Measurements from ENCODE around the gene PSMC6. TPM values are rescaled to one million over a fixed set of nuclear protein-coding genes. Genes with fewer than 3 reads are reported as not detected.

Gene PSMC6
- total RNA-seq, 1 donor from 2014 or later, result 61.5 TPM

- intact Hi-C loops (cut with DNase I), result no loop called here
- peaks cover 71% of the 10 kb centered on the region for H3K36me3 ChIP-seq
- H3K4me1 ChIP-seq, result no peaks in the 10 kb centered on the region
- H3K9me3 ChIP-seq, result no peaks in the 10 kb centered on the region
- ATAC-seq (no peak), DNase-seq (no peak)
- no peaks in the 10 kb centered on the region for H3K27me3 ChIP-seq
- TF ChIP-seq, protein P1, sequence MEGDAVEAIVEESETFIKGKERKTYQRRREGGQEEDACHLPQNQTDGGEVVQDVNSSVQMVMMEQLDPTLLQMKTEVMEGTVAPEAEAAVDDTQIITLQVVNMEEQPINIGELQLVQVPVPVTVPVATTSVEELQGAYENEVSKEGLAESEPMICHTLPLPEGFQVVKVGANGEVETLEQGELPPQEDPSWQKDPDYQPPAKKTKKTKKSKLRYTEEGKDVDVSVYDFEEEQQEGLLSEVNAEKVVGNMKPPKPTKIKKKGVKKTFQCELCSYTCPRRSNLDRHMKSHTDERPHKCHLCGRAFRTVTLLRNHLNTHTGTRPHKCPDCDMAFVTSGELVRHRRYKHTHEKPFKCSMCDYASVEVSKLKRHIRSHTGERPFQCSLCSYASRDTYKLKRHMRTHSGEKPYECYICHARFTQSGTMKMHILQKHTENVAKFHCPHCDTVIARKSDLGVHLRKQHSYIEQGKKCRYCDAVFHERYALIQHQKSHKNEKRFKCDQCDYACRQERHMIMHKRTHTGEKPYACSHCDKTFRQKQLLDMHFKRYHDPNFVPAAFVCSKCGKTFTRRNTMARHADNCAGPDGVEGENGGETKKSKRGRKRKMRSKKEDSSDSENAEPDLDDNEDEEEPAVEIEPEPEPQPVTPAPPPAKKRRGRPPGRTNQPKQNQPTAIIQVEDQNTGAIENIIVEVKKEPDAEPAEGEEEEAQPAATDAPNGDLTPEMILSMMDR (IDR thresholded peaks at IDR 0.05), result no peak
- no peak overlapping the region for H3K4me3 ChIP-seq
- no peak overlapping the region for H3K27ac ChIP-seq
Measured at GRCh38 chr14:52776816-52777215, 69.8 kb downstream of the PSMC6 start.

Other genes with a start within 250 kb of the PSMC6 start
- gene TXNDC16, start 154.7 kb upstream of the PSMC6 start, total RNA-seq, result 5.1 TPM
- gene GPR137C, start 154.4 kb upstream of the PSMC6 start, total RNA-seq, result 1.5 TPM
- gene ERO1A, start 11.6 kb upstream of the PSMC6 start, total RNA-seq, result 47.2 TPM
- 12.8 TPM for gene STYX, start 23.0 kb downstream of the PSMC6 start, total RNA-seq
- gene GNPNAT1, start 84.4 kb downstream of the PSMC6 start, total RNA-seq, result 11.6 TPM
- gene FERMT2, start 243.8 kb downstream of the PSMC6 start, total RNA-seq, result 103 TPM